H9 (cell line): ENCODE data around the gene HBP1. TPM values are rescaled to one million over a fixed set of nuclear protein-coding genes. Genes with fewer than 3 reads are reported as not detected.

Experiments
- DNase-seq: peaks from one replicate; pipeline ENCODE4 v3.0.0-alpha.2; 2017
- H2AFZ ChIP-seq: one replicate; pipeline ENCODE4 v1.6.1; 2013; ENCODE audit warnings: mild to moderate bottlenecking, low read length, control low read depth, moderate library complexity
- H2AK5ac ChIP-seq: 2 replicates; pipeline ENCODE4 v1.6.1; 2013; ENCODE audit warnings: low read length, control low read depth, mixed read lengths; ENCODE audit not compliant: insufficient read length
- H2BK120ac ChIP-seq: one replicate; pipeline ENCODE4 v1.6.1; 2013; ENCODE audit warnings: low read depth, mild to moderate bottlenecking, low read length, control low read depth, inconsistent platforms; ENCODE audit not compliant: poor library complexity, severe bottlenecking
- H2BK12ac ChIP-seq: 2 replicates; pipeline ENCODE4 v1.6.1; 2013; ENCODE audit warnings: low read length, control low read depth, mixed read lengths, low read depth; ENCODE audit not compliant: insufficient read length
- H2BK15ac ChIP-seq: 2 replicates; pipeline ENCODE4 v1.6.1; 2013; ENCODE audit warnings: low read depth, low read length, control low read depth
- H2BK20ac ChIP-seq: one replicate; pipeline ENCODE4 v1.6.1; 2013; ENCODE audit warnings: low read depth, mild to moderate bottlenecking, low read length, control low read depth, inconsistent platforms; ENCODE audit not compliant: poor library complexity, severe bottlenecking
- H2BK5ac ChIP-seq: 2 replicates; pipeline ENCODE4 v1.6.1; 2013; ENCODE audit warnings: low read length, control low read depth, mixed read lengths; ENCODE audit not compliant: insufficient read length
- H3K14ac ChIP-seq: 2 replicates; pipeline ENCODE4 v1.6.1; 2013; ENCODE audit warnings: low read length, control low read depth; ENCODE audit not compliant: insufficient read depth
- H3K18ac ChIP-seq: 2 replicates; pipeline ENCODE4 v1.6.1; 2013; ENCODE audit warnings: low read depth, mild to moderate bottlenecking, mixed read lengths, low read length, control low read depth; ENCODE audit not compliant: insufficient read length
- H3K23ac ChIP-seq: 2 replicates; pipeline ENCODE4 v1.6.1; 2013; ENCODE audit warnings: low read length, control low read depth, mixed read lengths, low read depth; ENCODE audit not compliant: insufficient read length
- H3K23me2 ChIP-seq: 2 replicates; pipeline ENCODE4 v1.6.1; 2013; ENCODE audit warnings: low read depth, mild to moderate bottlenecking, mixed read lengths, low read length, control low read depth; ENCODE audit not compliant: insufficient read length, poor library complexity, severe bottlenecking
- H3K27ac ChIP-seq: 2 replicates; pipeline ENCODE4 v1.5.1; 2013; ENCODE audit warnings: low read length, control low read depth, mixed read lengths, low read depth; ENCODE audit not compliant: insufficient read length
- H3K27me3 ChIP-seq: 2 replicates; pipeline ENCODE4 v1.6.1; 2013; ENCODE audit warnings: low read length, control low read depth, inconsistent platforms; ENCODE audit not compliant: insufficient read depth
- H3K4ac ChIP-seq: 2 replicates; pipeline ENCODE4 v1.6.1; 2013; ENCODE audit warnings: low read depth, mild to moderate bottlenecking, control low read depth, inconsistent platforms, low read length, moderate library complexity
- H3K4me1 ChIP-seq: 2 replicates; pipeline ENCODE4 v1.6.1; 2013; ENCODE audit warnings: low read length, control low read depth, inconsistent platforms; ENCODE audit not compliant: insufficient read depth
- H3K4me2 ChIP-seq: 2 replicates; pipeline ENCODE4 v1.6.1; 2013; ENCODE audit warnings: low read length, control low read depth, mixed read lengths; ENCODE audit not compliant: insufficient read length, insufficient read depth
- H3K56ac ChIP-seq: 2 replicates; pipeline ENCODE4 v1.6.1; 2013; ENCODE audit warnings: low read depth, mild to moderate bottlenecking, mixed read lengths, low read length, control low read depth; ENCODE audit not compliant: insufficient read length
- H3K79me1 ChIP-seq: 2 replicates; pipeline ENCODE4 v1.6.1; 2013; ENCODE audit warnings: low read depth, mild to moderate bottlenecking, moderate library complexity, low read length, control low read depth, inconsistent platforms; ENCODE audit not compliant: insufficient read depth, poor library complexity, severe bottlenecking
- H3K79me2 ChIP-seq: 2 replicates; pipeline ENCODE4 v1.6.1; 2013; ENCODE audit warnings: low read length, control low read depth, inconsistent platforms; ENCODE audit not compliant: insufficient read depth
- H3K9ac ChIP-seq: 2 replicates; pipeline ENCODE4 v1.6.1; 2013; ENCODE audit warnings: low read length, control low read depth, mixed read lengths; ENCODE audit not compliant: insufficient read length; ENCODE audit errors: extremely low read depth
- H3K9me3 ChIP-seq: one replicate; pipeline ENCODE4 v1.6.1; 2013; ENCODE audit warnings: low read depth, low read length, inconsistent platforms; ENCODE audit not compliant: control insufficient read depth
- H3T11ph ChIP-seq: one replicate; pipeline ENCODE4 v1.6.1; 2013; ENCODE audit warnings: mild to moderate bottlenecking, low read length, control low read depth, inconsistent platforms
- H4K20me1 ChIP-seq: one replicate; pipeline ENCODE4 v1.6.1; 2013; ENCODE audit not compliant: control insufficient read depth, insufficient read length, insufficient read depth
- H4K5ac ChIP-seq: 2 replicates; pipeline ENCODE4 v1.6.1; 2013; ENCODE audit warnings: low read depth, mild to moderate bottlenecking, mixed read lengths, low read length, control low read depth; ENCODE audit not compliant: insufficient read length
- H4K8ac ChIP-seq: replicated peaks from 2 replicates; pipeline ENCODE4 v1.6.1; 2013; ENCODE audit warnings: low read length, control low read depth, mixed read lengths, low read depth; ENCODE audit not compliant: insufficient read length
- H4K91ac ChIP-seq: 2 replicates; pipeline ENCODE4 v1.6.1; 2013; ENCODE audit warnings: low read depth, mild to moderate bottlenecking, moderate library complexity, mixed read lengths, low read length, control low read depth; ENCODE audit not compliant: insufficient read length
- H3K27ac Mint-ChIP-seq, 3 experiments: 2 replicates in 2 of 3; 3 replicates in 1 of 3; pipeline ENCODE4 v1.8.0; 2020 to 2021; ENCODE audit warnings: mixed read lengths in 3 of 3, mild to moderate bottlenecking in 1 of 3, moderate library complexity in 1 of 3
- H3K27me3 Mint-ChIP-seq: 2 replicates; pipeline ENCODE4 v1.8.0; 2021; ENCODE audit warnings: low read depth, mild to moderate bottlenecking, moderate library complexity, mixed read lengths
- H3K36me3 Mint-ChIP-seq, 3 experiments: 2 replicates in 2 of 3; 3 replicates in 1 of 3; pipeline ENCODE4 v1.8.0; 2020 to 2021; ENCODE audit warnings: low read depth in 3 of 3, mixed read lengths in 3 of 3; ENCODE audit not compliant: insufficient read depth in 1 of 3
- H3K4me1 Mint-ChIP-seq, 2 experiments: 2 replicates each; pipeline ENCODE4 v1.8.0; 2020; ENCODE audit warnings: mixed read lengths in 2 of 2
- H3K4me3 Mint-ChIP-seq, 2 experiments: 2 replicates in 1 of 2; 3 replicates in 1 of 2; pipeline ENCODE4 v1.8.0; 2020 to 2021; ENCODE audit warnings: mild to moderate bottlenecking in 2 of 2, mixed read lengths in 2 of 2, moderate library complexity in 1 of 2
- H3K9me3 Mint-ChIP-seq, 2 experiments: 2 replicates in 1 of 2; 3 replicates in 1 of 2; pipeline ENCODE4 v1.8.0; 2020; ENCODE audit warnings: mild to moderate bottlenecking in 2 of 2, mixed read lengths in 2 of 2, moderate library complexity in 1 of 2
- WGBS: extraction: QIAGEN DNeasy Blood & Tissue Kit; methylation state at CpG from one replicate; pipeline ENCODE4 v1.1.7; 2013; ENCODE audit warnings: missing lambda C conversion rate, low lambda C conversion rate, mixed read lengths; ENCODE audit not compliant: insufficient read length; ENCODE audit errors: extremely low coverage; 5-methylcytosine and 5-hydroxymethylcytosine counted together
- total RNA-seq: library from RNA; stranded (reverse); gene quantifications from 2 replicates; pipeline ENCODE4 v1.2.1, GENCODE V29; 2021
- TF ChIP-seq, protein P1 (sequence below): fragments of 200-600 bp; sonication (generic); conservative IDR thresholded peaks from 3 replicates; pipeline ENCODE4 v1.8.0; 2021; ENCODE audit warnings: antibody characterized with exemption, mild to moderate bottlenecking

HBP1 gene
- total RNA-seq, 1 experiment from 2014 or later: 27.6 TPM

- Histone ChIP-seq H2BK12ac (no peak overlapping the region), H3T11ph (no peak overlapping the region), H3K4me2 (peak overlapping the region; percentile 73), H3K9me3 (no peaks in the 10 kb centered on the region), H2BK5ac (no peak overlapping the region), H3K79me2 (peaks cover 3% of the 10 kb centered on the region; the same call in 1 of the 2 replicates), H3K4ac (no peak overlapping the region), H2AFZ (no peak overlapping the region), H2BK15ac (no peak overlapping the region), H2BK20ac (no peak overlapping the region), H2BK120ac (no peak overlapping the region), H4K20me1 (no peaks in the 10 kb centered on the region), H3K9ac (peak overlapping the region; percentile 77), H3K56ac (peak overlapping the region; percentile 1), H3K14ac (no peak overlapping the region), H3K27me3 (no peaks in the 10 kb centered on the region), H3K4me1 (no peaks in the 10 kb centered on the region), H3K23ac (no peak overlapping the region), H3K23me2 (peaks cover 5% of the 10 kb centered on the region), H4K91ac (no peak overlapping the region), H3K27ac (peak overlapping the region; percentile 79), H3K79me1 (no peaks in the 10 kb centered on the region), H2AK5ac (no peak overlapping the region), H4K5ac (no peak overlapping the region), H3K18ac (peak overlapping the region; percentile 2), H4K8ac (no peak overlapping the region)
- Mint-ChIP-seq H3K4me3 (peak overlapping the region; percentile 95 to 96), H3K36me3 (peaks cover 0 to 5% (median 4%) of the 10 kb centered on the region in 3 experiments; a peak in 2 of 7 replicates), H3K4me1 (peaks cover 42 to 47% of the 10 kb centered on the region in 2 experiments), H3K27ac (peak overlapping the region; percentile 99 to 100 (median 100)), H3K9me3 (peaks cover 0 to 3% of the 10 kb centered on the region in 2 experiments; a peak in 2 of 5 replicates), H3K27me3 (no peaks in the 10 kb centered on the region; the same call in 1 of the 2 replicates)
- no CpG with 5 or more reads among the region's 13 CpGs for WGBS
- DNase-seq: no peak
- TF ChIP-seq, protein P1, sequence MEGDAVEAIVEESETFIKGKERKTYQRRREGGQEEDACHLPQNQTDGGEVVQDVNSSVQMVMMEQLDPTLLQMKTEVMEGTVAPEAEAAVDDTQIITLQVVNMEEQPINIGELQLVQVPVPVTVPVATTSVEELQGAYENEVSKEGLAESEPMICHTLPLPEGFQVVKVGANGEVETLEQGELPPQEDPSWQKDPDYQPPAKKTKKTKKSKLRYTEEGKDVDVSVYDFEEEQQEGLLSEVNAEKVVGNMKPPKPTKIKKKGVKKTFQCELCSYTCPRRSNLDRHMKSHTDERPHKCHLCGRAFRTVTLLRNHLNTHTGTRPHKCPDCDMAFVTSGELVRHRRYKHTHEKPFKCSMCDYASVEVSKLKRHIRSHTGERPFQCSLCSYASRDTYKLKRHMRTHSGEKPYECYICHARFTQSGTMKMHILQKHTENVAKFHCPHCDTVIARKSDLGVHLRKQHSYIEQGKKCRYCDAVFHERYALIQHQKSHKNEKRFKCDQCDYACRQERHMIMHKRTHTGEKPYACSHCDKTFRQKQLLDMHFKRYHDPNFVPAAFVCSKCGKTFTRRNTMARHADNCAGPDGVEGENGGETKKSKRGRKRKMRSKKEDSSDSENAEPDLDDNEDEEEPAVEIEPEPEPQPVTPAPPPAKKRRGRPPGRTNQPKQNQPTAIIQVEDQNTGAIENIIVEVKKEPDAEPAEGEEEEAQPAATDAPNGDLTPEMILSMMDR: no peak
Observed at GRCh38 chr7:107170051-107170915, 1.5 kb downstream of the HBP1 start.
